HG02588 (cell line): Measurements from ENCODE around the gene SAMD4A.

Source experiments
- ATAC-seq: cut with Tn5 transposase; IDR thresholded peaks from one replicate; pipeline ENCODE4 v1.9.1; 2021; ENCODE audit warnings: mild to moderate bottlenecking, moderate library complexity; ENCODE audit not compliant: unreplicated experiment

SAMD4A gene

GRCh38 chr14:54565785-54566409, 1.0 kb upstream of the SAMD4A start:
- ATAC-seq: peak; percentile 55

- no peak for ATAC-seq
These were observed 303 bp downstream of the SAMD4A start for GRCh38 chr14:54567224-54567638.

DNA sequence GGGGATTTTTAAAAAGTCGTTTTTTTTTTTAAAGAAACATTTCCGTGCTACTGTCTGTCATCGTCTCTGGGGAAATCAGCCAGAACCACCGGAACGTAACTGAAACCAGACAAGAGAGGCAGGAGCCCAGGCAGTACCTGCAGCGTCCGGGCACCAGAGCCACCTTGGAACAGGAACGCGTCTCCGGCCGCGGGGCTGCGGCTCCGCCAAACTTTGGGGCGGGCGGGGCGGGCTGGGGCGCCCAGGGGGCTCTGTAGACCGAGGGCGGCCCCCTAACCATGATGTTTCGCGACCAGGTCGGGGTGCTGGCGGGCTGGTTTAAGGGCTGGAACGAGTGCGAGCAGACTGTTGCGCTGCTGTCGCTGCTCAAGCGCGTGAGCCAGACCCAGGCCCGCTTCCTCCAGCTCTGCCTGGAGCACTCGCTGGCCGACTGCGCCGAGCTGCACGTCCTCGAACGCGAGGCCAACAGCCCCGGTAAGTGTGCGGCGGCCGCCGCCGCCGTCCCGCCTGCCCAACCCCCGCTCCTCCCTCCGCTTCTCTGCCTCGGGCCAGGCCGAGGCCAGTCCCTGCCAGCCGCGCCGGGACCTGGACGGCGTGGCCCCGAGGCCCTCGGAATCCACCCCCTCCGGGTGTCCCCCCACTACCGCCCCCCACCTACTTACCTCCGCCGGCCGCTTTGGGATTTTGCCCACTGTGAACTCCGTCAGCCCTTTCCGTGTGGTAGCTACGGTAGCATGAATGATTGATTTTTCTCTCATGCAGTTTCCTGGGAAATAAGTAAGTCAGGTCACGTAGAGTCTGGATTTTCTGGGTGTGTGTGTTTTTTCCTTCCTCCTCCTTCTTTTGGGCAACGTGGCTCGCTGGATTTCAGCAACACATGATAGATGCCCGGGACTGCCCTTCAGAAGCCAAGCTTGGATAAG, 972 bp downstream of the SAMD4A start:
- ATAC-seq: no peak

DNA sequence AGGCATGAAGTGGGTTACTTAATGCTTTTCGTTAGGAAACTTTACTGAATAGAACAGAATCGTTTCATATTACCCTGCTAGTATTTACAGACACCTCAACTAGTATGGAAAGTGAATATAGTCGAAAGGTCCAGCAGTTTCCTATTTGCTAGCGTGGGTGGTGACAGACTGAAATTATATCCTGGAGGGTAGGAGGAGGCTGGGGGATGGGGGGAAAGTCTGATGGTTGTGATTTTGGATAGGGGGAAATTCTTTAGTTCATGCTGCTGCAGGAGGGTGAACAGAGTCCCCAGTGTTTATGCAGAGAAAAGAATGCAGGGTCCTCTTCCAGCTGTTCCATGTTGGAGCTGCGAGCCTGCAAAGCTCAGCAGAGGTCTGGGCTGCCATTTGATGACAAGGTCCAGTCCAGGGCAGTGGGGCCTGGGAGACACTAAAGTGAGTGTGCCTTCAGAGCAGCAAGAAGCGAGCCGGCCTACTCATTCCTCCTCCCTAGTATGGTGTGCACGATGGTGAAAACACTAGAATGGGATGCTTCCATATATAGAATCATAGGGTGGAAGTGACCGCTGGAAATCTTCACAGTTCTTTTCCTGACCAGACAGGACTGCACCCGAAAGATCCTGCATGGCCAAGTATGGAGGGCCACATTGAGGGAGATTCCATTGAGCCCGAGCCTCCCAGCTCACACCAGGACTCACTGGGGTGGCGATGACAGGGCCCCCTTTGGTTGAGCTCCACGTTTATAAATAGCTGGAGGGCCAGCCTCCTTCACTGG, 2.1 kb downstream of the SAMD4A start:
- no peak for ATAC-seq

GRCh38 chr14:54570047-54570446, 3.1 kb downstream of the SAMD4A start:
- no peak for ATAC-seq

- ATAC-seq: no peak
These were observed 3.9 kb downstream of the SAMD4A start for GRCh38 chr14:54570631-54571415.

DNA sequence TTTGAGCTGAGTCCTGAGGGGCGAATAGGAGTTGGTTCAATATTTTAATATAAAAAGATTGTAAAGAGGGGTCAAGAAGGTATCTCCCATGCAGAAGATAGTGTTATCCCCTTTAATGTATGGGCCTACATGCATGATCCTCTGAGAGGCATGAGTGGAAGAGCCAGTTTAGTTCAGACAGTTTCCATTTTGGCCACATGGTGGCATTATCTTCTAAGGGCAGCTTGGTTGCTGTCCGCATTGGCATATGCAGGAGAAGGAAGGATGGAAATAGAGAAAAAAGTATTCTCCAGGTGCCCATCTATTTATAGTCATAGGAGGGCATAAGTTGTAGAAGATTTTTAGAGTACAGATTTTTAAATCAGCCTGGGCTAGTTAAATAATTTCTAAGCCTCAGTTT, 5.4 kb downstream of the SAMD4A start:
- ATAC-seq: no peak

GRCh38 chr14:54574528-54574927, 7.6 kb downstream of the SAMD4A start:
- no peak for ATAC-seq

GRCh38 chr14:54577494-54577893, 10.6 kb downstream of the SAMD4A start:
- no peak for ATAC-seq

- ATAC-seq: no peak
These were observed 11.0 kb downstream of the SAMD4A start for GRCh38 chr14:54577977-54578376.

DNA sequence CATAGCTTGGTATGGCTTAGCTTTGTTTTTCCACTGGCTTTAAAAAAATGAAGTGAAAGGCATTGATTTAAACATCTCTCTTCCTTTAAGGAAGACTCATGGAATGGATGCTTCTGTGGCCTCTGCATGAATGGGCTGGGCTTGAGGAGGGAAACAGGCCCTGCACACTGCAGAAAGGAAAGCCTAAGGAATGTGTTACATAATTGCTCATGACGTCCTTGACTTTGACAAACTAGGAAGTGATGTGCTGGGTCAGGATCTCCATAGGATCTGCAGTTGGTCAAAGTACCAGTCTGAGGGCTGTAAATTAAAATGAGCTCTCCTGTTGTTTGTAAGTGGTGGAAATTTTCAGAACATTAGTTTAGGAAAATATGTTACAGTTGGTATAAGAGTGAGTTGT, 12.7 kb downstream of the SAMD4A start:
- no peak for ATAC-seq

GRCh38 chr14:54580933-54581332, 14.0 kb downstream of the SAMD4A start:
- ATAC-seq: no peak

DNA sequence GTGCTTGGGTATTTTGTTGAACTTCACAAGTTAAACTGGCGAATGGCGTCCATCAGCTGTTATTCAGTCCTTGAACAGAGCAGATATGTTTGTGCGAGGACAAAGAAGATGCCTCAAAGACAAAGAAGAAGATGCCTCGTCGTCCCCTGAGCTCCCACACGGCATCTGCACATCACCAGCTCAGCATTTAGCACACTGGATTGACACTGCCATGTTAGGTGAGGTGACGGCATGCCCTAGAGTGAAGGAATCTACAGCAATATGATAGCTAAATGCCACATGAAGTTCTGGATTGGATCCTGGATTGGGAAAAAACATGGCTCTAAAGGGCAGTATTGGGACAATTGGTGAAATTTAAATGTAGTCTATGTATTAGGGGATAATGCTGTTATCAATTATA, 15.4 kb downstream of the SAMD4A start:
- ATAC-seq: no peak

DNA sequence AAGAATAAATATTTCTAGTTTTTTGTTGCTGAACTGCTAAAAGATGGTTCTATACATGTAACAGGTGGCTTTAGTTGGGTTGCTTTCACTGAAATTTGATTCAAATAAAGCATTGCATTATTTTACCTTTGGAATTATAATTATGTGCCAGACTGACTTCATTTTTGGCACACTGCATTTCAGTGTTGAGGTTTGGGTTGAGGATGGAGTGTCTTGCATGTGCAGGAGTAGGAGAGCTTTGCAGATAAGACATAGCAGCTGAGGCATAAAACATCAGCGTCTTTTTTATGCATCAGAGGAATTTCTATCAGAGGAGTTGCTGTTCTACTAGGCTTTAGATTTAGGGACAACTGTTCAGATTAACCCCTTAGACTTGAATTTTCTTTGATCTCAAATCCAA, 17.2 kb downstream of the SAMD4A start:
- no peak for ATAC-seq

GRCh38 chr14:54585214-54585613, 18.3 kb downstream of the SAMD4A start:
- no peak for ATAC-seq

GRCh38 chr14:54589076-54589475, 22.1 kb downstream of the SAMD4A start:
- no peak for ATAC-seq

DNA sequence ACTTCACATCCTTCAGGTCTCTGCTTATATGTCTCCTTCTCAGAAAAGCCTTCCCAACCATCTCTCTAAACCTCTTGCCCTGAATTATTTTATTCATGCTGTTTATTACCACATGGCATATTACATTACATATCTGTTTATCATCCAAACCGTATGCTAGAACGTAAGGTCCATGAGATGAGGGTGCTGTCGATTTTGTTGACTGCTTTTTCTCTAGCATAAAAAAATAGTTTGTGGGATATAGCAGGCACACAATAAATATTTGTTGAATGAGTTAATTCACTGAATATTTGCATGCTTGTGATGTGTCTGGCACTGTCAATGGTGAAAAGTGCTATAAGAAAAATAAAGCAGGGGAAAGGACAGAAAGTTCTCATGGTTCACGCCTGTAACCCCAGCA, 22.9 kb downstream of the SAMD4A start:
- no peak for ATAC-seq

DNA sequence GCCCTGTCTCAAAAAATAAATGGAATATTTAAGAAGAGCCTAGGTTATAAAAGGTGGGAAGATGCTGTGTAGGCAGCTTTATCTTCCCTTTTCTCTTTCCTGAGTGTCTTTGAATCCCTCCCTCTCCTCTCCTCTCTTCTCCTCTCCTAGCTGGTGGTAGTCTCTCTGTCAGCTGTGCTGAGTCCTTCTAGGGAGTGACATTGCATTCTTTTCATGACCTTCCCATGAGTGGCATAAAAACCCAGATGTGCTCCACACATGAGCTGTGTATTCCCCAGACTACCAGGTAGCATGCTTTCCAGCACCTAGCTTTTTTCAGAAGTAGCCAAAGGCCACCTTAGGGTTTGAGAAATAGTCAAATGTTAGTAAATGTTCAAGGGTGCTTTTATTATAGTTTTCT, 23.6 kb downstream of the SAMD4A start:
- ATAC-seq: no peak

DNA sequence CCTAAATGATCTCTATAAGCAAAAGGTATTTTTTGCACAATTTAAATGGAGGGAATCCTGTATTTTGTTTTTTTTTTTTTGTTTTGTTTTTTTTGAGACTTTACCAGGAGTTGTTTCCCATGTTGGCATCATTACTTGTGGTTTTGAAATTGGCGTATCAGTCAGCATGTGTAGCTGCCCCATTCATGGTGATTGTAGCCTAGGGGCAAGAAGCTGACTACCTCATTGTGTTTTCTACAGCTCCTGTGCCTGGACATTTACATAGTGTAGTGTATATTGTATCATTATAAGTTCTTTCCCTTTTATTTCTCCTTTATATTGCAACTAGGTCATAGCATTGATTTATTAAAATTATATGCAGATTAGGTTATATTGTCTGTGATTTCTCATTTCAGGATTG, 24.5 kb downstream of the SAMD4A start:
- no peak for ATAC-seq

- ATAC-seq: no peak
These were observed 24.9 kb downstream of the SAMD4A start for GRCh38 chr14:54591866-54592265.

DNA sequence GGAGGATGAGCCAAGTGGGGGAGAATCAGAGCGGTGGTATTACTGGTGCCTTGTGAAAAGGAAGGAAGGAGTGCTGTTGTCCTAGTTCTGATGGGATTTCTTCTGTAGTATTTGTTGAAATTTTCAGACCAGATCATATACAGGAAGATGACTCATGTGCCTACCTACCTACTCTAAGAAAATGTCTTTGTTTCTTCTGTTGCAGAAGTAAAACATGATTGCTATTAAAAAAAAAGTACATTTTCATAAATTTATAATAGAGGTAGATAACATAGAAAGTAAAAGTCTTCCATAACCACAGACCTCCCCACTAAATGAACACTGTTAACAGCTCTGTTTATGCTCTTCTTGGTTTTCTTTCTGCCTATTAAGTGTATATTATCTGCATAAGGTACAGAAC, 26.9 kb downstream of the SAMD4A start:
- no peak for ATAC-seq
